ENCODE data around the gene TNFSF13. TPM values are rescaled to one million over a fixed set of nuclear protein-coding genes. Genes with fewer than 3 reads are reported as not detected.

The TNFSF13 gene
- total RNA-seq, 4 donors from 2014 or later, result 24.5 to 70.9 (median 48.3) TPM

DNA sequence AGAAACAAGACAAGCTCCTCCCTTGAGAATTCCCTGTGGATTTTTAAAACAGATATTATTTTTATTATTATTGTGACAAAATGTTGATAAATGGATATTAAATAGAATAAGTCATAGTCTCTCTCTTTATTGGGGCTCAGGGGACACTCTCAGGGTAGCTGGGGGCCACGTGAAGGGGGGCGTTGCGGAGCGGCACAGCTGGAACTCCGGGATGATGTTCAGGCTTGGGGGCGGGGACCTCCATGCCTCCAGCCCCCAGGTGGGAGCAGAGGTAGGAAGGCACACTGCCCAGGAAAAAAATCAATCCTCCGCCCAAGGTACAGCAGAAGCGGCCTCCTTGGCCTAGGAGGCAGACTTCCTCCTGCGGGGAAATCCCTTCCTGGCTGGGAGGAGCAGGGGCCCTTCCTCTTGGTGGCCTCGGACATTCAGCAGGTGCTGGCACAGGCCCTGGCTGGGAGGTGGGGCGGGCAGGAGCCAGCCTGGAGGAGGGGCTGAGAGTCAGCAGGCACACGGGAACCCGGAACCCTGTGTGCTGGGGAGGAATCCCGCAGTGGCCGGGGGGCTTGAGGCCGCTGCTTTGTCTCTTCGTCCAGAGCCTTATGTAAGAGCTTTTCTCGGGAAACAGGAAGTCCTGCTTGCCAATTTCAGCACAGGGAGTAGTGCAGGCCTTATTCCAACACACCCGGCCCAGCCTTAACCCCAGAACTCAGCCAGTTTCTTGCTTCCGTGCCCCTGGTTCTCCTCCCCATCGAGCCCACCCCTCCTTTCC, 591 bp upstream of the TNFSF13 start:
- peak; percentile 65 for ATAC-seq (ENCODE audit: low FRiP score)
- TF ChIP-seq CTCF (IDR thresholded peaks at IDR 0.05), result no peak
- DNase-seq (ENCODE audit: low spot score), result no peak

- DNase-seq (ENCODE audit: low spot score) (no peak), ATAC-seq (ENCODE audit: low FRiP score) (no peak)
- TF ChIP-seq CTCF (IDR thresholded peaks at IDR 0.05), result no peak
These were observed 996 bp downstream of the TNFSF13 start for GRCh38 chr17:7559320-7560171.

GRCh38 chr17:7560172-7561027, 1.9 kb downstream of the TNFSF13 start:
- TF ChIP-seq CTCF (IDR thresholded peaks at IDR 0.05), result peak in 1 of 3 donors; percentile 47
- ATAC-seq (ENCODE audit: low FRiP score), result peak; percentile 22
- DNase-seq (ENCODE audit: low spot score), result no peak

- DNase-seq (ENCODE audit: low spot score) (peak; percentile 80), ATAC-seq (ENCODE audit: low FRiP score) (peak; percentile 69)
- peak in 1 of 3 donors; percentile 91 for TF ChIP-seq CTCF (IDR thresholded peaks at IDR 0.05)
These were observed 2.6 kb downstream of the TNFSF13 start for GRCh38 chr17:7561028-7561575.

GRCh38 chr17:7561589-7562207, 3.1 kb downstream of the TNFSF13 start, which contains the start of gene SENP3:
SENP3 (plus strand) TSS chr17:7561919; CDS start chr17:7563077, 1,158 bp downstream.
- ATAC-seq (ENCODE audit: low FRiP score) (peak; percentile 58), DNase-seq (ENCODE audit: low spot score) (no peak)
- TF ChIP-seq CTCF (IDR thresholded peaks at IDR 0.05), result no peak

GRCh38 chr17:7562208-7562605, 3.7 kb downstream of the TNFSF13 start:
- DNase-seq (ENCODE audit: low spot score), result no peak
- TF ChIP-seq CTCF (IDR thresholded peaks at IDR 0.05), result no peak
- no peak for ATAC-seq (ENCODE audit: low FRiP score)
